ENCODE data around the gene RNF141.
A peak's percentile ranks its signal among the peaks of the same experiment; 100 is the strongest.

The RNF141 gene, protein sequence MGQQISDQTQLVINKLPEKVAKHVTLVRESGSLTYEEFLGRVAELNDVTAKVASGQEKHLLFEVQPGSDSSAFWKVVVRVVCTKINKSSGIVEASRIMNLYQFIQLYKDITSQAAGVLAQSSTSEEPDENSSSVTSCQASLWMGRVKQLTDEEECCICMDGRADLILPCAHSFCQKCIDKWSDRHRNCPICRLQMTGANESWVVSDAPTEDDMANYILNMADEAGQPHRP

DNA sequence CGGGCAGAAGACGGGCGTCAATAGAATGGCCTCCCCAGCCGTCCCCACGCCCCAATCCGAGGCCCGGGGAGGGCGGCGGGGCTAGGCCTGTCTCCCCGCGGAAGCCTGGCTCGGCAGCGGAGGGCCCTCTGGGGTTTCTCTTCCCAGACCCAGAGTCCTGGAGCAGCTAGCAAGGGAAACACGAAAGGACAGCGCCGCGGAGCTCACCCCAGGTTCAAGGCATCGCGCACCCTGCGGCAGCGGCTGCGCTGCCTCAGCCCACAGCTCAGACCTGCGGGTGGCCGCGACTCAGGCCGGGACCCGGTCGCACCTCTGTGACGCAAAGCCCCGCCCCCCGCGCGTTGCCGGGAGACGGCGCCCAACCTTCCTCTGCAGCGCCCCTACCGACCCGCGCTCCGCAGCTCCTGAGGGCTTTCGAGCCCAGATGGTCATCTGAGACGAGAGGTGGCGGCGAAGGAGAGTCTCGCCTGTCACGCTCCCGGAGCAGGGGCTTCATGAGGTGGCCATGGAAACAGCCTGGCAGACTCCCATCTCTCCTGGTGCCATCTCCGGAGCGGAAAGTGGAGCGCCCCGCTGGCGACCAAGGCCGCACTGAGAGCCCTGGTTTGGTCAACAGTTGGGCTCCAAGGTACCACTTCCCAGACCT lies at the start of gene RNF141:
TSS of gene RNF141 (minus strand) at position 273 of the 646 bp plus-strand sequence. CDS start 7,029 bp downstream, outside the sequence.
- DNase-seq = peak; percentile 98

DNA sequence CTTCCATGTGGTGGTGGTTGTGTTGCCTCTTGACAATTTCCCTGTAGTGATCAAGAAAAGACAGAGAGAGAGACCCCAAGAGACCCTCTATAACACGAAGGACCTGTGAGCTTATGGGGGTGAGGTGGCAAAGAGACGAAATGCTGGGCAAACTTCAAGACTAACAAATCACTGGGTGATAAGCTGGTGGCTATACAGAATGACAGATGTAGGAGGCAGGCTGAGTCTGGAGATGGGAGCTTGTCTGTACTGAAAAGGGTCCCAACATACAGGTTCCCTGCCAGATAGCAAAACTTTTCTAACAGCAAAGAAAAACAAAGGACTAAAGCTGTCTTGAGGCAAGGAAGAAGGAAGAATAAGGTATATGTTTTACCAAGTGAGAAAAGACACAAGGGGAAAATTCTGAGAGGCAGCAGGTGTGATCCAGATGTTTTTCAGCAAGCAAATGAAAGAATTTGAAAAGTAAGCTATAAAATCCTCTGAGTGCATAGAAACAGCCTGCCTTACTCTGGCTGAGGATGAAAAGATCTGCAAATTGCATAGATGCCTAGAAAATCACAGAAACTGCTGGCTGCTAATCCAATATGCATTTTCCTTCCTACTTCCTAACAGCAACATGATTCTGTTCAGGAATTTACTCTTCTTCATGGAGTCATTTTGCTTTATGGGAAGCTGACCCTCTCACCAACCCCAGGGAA lies 49.4 kb upstream of the RNF141 start:
- no peak for DNase-seq

DNA sequence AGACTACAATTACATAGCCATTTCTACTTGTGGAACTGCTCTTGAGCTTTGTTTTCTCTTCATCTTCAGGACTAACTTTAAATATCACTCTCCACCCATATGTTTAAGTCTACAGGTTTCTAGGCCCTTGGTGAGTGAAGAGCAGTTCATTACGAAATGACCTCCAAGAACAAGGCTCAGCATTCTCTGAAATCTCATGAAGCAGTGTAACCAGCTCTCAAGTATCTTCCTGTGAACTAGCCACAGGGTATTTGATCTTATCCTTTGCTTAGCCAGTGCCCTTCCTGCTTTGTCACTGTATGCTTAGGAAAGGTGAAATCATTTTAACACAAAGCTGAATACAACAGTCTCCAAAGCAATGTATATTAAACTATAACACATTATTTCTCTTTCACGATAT lies 47.9 kb upstream of the RNF141 start:
- DNase-seq = no peak

DNA sequence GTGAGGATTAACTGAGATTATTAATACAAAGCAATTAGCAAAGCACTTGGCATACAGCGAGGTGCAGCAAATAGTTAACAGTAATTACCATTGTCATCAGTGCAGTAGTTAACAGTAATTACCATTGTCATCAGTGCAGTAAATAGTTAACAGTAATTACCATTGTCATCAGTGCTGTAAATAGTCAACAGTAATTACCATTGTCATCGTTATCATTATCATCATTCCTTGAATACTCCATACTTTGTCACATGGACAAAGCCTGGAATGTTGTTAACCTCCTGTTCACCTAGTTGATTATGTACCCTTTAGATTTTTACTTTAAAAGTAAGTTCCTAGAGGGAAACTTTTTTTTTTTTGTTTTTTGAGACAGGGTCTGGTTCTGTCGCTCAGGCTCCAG lies 47.0 kb upstream of the RNF141 start:
- no peak for DNase-seq

DNA sequence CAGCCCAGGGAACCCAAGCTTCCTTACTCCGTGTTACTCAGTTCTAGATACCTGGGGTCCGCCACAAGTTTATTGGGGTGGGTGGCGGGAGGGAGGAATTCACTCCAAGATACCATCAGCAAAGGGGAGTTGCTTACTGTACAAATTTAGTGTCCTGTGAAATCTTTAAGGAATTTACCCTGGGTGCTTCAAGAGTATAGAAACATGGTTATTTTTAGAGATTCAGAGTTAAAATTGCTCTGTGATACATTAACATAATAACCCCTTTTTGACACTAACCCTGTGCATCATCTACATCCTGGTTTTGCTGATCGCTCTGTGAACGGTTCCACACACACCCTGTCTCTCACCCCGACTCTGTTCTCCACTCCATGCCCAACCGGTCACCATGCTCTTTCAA lies 46.4 kb upstream of the RNF141 start:
- no peak for DNase-seq

DNA sequence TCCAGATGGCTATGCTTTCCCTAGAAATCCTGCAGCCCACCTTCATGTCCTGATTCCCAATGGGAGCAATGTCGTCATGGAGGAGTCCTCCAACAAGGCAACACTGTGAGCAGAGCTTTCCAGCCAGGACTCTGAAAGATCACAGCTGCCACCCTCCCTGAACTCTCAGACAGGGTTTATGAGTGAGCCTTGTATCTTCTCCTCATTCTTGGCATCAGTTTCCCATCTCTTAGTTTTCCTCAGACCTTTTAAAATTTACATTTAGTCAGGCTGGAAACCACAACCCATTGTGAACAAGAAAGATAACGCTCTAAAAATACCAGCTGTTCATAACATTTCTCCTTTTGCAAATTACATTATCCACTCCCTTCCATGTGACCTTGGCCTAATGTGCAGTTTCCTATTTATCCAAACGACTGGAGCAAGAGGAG lies 43.1 kb upstream of the RNF141 start:
- no peak for DNase-seq

DNA sequence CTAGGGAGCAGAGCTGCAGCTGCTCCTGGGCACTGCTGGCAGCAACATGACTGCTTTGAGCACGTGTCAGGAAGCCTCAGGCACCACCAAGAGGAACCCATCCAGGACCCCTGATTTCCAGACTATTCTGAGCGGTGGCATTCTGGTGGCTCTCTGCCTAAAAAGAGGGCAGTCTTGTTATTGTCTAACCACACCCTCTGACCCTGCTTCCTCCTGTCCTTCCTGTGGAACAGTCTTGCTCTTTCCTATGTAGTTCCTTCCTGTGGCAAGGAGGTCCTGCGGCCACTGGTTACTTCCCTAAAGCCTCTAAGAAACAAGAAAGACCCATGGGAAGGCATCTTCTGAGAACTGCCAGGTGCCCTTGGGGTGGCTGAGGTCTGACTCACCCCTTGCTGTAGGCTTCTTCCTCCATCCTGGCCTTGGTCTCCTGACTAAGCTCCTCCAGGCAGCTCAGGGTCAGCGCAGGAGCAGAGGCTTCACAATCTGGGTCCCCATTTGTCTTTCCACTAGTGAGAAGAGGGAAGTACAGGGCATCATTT lies 40.6 kb upstream of the RNF141 start:
- DNase-seq = no peak

DNA sequence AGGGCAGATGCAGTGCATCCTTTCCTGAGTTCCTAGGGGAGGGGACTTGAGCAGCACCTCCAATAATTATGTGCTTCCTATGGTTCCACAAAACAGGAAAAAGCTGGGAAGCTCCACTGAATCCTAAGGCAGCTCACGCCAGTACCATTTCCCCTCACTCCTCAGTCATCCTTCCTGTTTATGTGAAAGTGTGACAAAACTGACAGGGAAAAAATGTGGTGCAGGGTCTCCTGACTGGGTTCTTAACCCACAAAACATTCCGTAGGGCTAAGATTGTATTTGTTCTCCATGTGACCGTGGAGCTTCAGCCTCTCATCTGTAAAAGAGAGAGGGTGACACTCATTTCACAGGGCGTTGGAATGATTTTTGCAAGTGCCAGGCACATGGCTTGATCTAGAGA lies 39.6 kb upstream of the RNF141 start:
- DNase-seq = no peak

DNA sequence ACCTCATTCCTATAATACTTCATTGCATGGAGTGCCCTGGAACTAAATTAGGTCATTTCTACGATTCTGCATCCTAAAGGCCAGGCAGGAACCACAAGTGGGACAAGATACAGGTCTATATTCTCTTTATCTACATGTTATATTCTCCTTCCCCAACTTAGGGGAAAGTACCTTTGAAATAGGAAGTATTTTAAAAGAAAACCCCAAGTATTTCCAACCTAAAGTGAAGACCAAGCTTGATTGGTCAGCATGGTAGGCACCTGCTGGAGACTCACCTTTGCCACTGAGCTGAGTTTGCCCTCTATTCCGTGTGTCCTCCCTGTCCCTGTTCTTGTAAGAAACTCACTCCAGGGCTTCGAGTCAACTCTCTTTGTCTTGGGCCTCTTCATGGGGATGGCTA lies 38.7 kb upstream of the RNF141 start:
- no peak for DNase-seq

DNA sequence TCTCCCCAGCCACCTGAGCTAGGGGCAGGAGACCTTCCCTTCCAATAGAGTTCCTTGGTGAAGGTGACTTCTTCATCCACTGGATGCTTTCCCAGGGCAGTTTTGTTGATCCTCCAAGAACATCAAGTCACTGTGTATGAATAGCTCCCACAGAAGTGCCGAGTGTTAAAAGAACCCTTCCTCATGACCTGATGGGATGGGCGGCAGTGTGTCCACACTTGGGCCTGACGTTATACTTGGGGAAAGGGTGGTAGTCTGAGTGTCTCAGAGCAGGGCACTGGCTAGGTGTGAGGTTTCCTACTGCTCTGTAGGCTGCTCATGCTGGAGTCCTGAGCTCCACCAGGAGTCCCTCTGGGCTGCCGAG lies 35.0 kb upstream of the RNF141 start:
- DNase-seq = no peak

DNA sequence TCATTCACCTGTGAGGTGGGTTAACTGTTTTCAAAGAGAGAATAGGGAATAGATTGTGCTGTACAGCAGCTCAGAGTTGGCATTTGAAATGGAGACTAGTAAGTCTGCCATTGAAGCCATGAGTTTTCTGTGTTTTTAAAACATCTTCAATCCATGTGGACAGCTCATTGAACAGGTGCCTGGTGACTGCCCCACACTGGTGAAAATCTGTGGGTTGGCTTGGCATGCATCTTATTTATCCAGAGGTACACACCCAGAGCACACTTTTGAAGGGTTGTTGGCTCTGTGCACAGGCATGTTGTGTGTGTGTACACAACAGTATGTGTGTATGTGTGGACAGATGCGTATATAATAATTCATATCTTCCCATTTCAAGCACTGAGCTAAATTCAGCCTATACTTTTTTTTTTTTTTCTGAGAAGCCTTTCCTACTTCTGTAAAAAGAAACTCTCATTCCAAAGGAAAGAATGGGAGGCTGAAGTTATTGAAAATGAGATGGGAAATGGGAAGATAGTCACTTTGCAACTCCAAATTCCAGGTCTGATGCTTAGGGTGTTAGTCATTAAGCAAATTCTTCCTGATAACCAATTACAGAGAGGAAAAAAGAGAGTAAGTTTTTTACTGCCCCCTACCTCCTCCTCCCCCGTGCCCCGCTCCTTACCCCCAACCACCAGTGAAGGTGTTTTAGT lies 34.5 kb upstream of the RNF141 start:
- no peak for DNase-seq

DNA sequence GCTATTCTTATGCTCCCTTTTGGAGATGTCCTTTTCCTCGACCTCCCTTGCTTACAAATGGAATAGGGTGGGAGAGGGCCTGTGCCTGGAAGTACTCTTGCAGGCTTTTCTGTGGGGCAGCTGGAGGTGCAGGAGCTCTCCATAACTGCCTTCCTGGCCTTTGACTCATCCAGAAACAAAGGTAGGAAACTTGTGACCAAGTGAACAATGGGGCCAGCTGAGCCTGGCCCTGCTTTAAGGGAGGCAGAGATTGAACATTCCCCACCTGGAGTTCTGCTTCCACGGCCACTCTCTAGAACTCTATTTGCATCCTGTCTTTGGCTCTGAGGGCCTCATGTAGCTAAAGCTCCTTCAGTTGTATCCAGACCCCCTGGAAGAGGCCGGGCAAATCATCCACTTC lies 32.6 kb upstream of the RNF141 start:
- DNase-seq = no peak

DNA sequence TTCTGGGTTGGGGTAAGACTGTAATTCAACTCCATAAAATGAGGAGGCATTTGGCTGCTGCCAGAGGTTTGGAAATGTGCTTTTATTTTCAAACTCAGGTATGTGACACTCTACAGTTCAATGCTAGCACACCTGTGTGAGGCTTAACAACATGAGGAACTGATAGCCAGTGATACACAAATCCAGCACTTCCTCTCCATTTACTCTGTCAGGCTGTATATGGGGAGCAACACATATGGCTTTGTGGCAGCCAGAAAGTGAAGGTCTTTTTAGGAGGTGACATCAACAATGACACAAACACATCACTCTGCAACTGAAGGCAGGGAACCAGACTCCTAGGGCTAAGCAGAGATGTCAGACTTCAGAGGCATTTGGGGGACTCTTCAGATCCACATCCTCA lies 32.0 kb upstream of the RNF141 start:
- no peak for DNase-seq

DNA sequence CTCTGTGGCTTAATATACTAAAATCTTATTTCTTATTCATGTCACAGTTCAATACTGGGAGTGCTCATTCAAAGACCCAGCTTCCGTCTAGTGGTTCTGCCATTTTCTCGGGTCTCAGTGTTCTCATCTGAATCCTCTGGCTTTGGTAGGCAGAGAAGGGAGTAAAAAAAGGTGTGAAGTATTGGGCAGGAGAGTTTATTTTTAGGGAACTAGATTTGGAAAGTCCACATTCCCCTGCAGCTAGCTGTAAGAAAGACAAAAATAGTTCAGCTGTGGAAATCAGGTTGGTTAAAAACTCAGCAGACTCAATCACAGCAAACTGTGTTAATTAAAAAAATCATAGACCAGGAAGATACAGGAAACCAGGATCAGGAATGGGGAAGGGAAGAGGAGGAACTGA lies 31.5 kb upstream of the RNF141 start:
- DNase-seq = no peak

DNA sequence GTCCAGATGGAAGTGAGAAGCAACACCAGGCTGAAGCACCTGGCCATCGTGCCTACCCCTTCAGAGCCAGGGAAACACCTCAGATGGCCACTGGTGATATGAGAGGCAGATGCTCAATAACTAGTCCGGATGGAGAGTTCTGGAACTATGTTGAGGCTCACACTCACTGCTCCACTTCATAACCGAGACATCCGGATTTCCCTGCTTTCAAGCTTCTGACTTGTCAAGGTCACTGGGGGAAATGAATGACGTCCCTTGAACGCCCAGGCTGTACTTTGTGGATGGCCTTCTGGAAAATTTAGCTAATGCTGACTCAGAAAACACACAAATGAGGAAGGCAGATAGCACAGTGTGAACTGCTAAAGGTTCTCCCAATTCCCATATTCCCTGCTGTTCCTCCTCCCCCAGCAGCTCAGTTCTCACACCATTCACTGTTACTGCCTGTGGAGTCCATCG lies 27.5 kb upstream of the RNF141 start, which contains the start of gene LYVE1:
TSS of gene LYVE1 (minus strand) at position 180 of the 456 bp plus-strand sequence. CDS start at position 47, 133 bp downstream.
- no peak for DNase-seq

DNA sequence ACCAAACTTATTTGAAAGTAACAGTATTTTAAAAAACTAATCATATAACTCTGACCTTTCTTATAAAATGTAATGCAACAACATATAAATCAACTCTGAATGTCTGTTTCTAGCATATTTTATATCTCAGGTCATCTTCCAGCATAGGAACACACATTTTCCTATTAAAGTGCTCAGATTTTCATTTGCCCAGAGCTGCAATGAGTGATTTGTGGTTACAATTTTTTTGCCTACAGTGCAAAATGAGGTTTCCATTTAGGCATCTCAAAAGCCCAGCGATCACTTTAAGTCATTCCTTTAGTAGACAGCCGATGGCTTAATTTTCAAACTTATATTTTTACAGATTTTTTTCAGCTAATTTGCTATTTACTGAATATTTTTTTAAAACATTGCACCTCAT lies 26.5 kb upstream of the RNF141 start:
- DNase-seq = no peak

DNA sequence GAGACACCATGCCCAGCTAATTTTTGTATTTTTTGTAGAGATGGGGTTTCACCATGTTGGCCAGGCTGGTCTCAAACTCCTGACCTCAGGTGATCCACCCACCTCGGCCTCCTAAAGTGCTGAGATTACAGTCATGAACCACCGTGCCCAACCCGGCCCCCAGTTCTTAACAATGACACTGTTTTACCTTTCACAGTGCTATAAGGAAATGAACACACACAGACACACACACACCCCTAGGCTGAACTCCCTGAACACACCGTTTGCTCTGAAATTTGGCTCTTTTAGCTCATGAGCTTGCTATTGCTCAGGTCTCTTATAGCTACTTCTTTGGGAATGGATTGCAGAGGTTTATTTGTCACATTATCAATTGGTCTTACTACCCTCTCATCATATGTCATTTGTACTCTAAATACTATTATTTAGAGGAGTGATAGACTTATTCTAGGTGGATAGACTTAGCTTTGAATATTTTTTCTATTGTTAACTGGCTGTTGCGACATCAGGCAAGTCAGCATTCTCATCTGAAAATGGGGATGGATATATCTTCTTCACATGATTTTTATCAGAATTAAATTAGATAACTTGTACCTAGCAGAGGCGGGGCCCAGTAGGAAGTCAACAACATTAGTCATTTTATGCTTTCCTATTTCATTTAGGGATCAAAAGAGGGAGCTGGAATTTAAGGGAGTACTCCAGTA lies 25.4 kb upstream of the RNF141 start:
- no peak for DNase-seq

DNA sequence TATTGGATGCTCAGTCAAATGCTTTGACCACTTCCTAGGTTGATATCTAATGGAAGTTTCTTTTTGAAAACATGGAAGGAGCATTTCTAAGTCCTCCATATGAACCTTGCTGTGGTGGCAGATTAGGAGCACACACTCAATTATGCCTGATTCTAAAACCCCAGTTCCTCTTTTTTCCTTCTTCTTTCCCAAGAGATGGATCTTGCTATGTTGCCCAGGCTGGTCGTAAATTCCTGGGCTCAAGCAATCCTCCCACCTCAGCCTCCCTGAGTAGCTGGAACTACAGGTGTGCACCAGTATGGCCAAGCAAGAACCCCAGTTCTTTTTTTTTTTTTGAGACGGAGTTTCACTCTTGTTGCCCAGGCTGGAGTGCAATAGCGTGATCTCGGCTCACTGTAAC lies 24.5 kb upstream of the RNF141 start:
- DNase-seq = no peak

DNA sequence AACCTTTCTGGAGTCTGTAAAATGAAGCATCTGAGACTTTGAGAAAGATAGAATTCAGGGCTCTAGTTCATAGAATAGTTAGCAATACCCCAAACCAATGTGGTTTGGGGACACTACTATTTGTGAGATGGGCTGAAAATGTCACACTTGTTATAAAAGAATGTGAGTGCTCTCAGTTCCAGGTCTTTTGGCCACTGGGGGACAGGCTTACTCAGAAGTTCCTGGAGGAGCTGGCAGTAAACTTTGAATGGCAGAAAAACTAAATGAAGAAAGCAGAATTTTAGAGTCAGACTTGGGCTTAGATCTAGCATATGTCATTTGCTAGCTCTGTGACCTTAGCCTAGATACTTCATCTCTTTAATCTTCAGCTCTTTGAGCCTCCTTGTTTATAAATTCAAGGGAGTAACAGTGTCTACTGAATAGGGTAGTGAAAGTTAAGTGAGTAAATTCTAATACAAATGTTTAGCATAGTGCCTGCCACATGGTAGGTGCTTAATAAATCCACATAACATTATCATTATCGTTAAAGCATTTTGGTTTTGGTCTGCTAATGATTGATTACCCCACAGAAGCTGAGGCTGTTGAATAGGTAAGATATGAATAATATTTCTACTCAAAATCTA lies 23.8 kb upstream of the RNF141 start:
- DNase-seq = no peak

DNA sequence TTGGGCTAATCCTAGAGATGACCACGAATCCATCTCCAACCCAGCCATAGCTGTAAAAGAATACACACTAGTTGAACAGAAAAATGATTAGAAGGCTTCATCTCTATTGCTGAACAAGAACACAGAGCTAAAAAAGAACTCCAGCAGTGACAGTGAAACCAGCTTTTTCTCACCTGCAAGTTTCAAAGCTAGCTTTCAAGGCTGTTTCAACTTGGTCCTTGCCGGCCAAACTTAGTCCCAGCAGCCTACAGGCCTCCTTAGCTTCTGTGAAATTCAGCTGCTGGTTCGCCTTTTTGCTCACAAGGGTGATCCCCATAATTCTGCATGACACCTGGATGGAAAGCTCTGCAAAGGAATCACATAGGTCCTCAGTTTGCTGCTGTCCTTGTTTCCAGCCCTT lies 23.0 kb upstream of the RNF141 start:
- no peak for DNase-seq

DNA sequence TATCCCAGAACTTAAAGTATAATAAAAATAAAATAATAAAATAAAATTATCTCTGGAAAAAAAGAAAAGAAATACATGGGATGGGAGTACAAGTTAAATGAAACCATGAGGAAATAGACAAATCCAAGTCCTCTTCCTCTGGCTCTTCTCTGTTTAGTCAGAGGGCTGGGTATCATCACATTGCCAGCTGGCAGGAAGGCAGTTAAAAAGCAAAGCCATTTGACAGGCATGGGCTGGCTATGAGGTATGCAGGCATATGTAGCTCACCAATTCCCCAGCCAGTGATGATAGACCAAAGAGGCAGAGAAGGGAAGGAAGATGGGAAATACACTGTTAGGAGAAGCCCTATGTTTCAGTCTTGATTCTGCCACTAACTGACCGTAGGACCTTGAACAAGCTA lies 21.0 kb upstream of the RNF141 start:
- no peak for DNase-seq

All from activated CD4-positive, alpha-beta T cell treated with anti-CD3 and anti-CD28 coated beads for 48 hours (primary cell).